Measurements from ENCODE around the gene MEGF8. TPM values are rescaled to one million over a fixed set of nuclear protein-coding genes. Genes with fewer than 3 reads are reported as not detected.

MEGF8 gene
- total RNA-seq, 1 donor from 2014 or later = 8.4 TPM

DNA sequence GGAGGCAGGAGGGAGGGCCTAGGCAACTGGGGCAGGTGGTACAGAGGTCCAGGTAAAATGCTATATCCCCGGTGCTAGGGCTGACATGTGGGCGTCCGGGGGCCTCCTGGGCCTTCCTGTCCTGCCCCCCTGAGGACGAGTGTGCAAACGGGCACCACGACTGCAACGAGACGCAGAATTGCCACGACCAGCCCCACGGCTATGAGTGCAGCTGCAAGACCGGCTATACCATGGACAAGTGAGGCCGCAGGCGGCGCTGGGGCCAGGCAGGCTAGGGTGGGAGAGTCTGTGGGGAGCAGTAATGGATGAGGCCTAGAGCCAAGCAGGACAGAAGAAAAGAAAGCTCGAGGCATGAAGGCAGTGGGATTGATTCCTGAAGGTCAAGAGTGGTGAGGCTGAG lies 43.3 kb downstream of the MEGF8 start:
- H3K4me3 Mint-ChIP-seq = no peak overlapping the region
- no peaks in the 10 kb centered on the region for H3K4me1 Mint-ChIP-seq
- no peak overlapping the region for H3K27ac Mint-ChIP-seq
- H3K9me3 Mint-ChIP-seq = peaks cover 2% of the 10 kb centered on the region
- intact Hi-C loops (cut with micrococcal nuclease) = no loop called here
- no peaks in the 10 kb centered on the region for H3K27me3 Mint-ChIP-seq
- peaks cover 1% of the 10 kb centered on the region for H3K36me3 Mint-ChIP-seq (ENCODE audit: low read depth)
- DNase-seq = no peak

DNA sequence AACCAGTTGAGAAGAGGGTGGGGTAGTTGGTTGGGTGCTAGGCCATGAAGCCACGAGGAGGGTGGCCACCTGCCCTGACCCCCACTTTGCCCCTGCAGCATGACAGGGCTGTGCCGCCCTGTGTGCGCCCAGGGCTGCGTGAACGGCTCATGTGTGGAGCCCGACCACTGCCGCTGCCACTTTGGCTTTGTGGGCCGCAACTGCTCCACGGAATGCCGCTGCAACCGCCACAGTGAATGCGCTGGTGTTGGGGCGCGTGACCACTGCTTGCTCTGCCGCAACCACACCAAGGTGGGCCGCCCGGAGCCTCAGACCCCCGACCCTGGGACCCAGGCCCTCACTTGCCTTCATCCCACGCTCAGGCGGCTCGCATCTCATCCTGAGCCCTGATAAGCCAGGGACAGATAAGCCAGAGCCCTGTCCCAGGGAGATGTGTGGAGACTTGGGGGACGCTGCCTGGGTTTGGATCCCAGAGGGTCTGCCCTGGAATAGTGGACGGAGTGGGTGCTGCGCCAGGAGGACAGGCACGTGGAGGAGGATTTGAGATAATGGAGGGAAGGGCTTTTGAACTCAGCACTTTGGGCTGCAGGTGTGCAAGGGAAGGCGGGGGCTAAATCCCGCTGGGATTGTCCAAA lies 44.1 kb downstream of the MEGF8 start:
- no peaks in the 10 kb centered on the region for H3K9me3 Mint-ChIP-seq
- H3K36me3 Mint-ChIP-seq (ENCODE audit: low read depth) = no peaks in the 10 kb centered on the region
- no peak for DNase-seq
- no peak overlapping the region for H3K27ac Mint-ChIP-seq
- H3K4me1 Mint-ChIP-seq = no peaks in the 10 kb centered on the region
- no peak overlapping the region for H3K4me3 Mint-ChIP-seq
- no peaks in the 10 kb centered on the region for H3K27me3 Mint-ChIP-seq
- intact Hi-C loops (cut with micrococcal nuclease) = no loop called here

DNA sequence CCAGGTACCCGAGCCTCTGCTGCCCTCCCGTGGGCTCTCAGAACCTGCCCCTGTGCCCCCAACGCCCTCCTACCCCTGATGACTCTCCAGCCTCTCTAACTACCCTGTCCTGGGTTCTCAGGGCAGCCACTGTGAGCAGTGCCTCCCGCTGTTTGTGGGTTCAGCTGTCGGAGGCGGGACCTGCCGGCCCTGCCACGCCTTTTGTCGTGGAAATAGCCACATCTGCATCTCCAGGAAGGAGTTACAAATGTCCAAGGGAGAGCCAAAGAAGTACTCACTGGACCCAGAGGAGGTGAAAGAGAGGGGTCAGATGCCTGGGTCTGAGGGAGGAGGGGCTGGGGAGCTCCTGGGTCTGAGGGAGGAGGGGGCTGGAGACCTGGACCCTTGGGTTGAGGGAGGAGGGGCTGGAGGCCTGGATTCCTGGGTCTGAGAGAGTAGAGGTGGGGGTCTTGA lies 44.7 kb downstream of the MEGF8 start:
- no peak overlapping the region for H3K4me3 Mint-ChIP-seq
- no peaks in the 10 kb centered on the region for H3K9me3 Mint-ChIP-seq
- intact Hi-C loops (cut with micrococcal nuclease) = no loop called here
- H3K27ac Mint-ChIP-seq = no peak overlapping the region
- no peaks in the 10 kb centered on the region for H3K36me3 Mint-ChIP-seq (ENCODE audit: low read depth)
- DNase-seq = no peak
- no peaks in the 10 kb centered on the region for H3K27me3 Mint-ChIP-seq
- H3K4me1 Mint-ChIP-seq = no peaks in the 10 kb centered on the region

DNA sequence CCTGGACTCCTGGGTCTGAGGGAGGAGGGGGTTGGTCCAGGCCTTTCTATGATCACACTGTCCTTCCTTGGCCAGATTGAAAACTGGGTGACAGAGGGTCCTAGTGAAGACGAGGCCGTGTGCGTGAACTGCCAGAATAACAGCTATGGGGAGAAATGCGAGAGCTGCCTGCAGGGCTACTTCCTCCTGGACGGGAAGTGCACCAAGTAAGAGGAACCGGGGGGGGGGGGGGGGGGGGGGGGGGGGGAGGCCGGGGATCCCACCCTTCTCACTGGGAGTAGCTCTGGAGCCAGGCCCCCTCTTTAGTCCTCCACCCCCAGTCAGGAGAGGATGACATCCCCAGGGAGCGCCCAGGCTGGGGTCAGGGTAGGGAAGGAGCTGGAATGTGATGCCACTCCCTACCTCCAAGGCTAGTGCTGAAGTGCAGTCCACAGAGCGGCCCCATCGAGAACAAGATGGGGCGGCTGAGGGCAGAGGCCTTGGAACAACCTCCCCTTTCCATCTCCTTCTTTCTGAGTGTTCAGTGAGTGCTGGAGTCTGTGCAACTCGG lies 45.3 kb downstream of the MEGF8 start:
- Mint-ChIP-seq H3K9me3 (no peaks in the 10 kb centered on the region), H3K4me1 (no peaks in the 10 kb centered on the region), H3K36me3 (ENCODE audit: low read depth) (no peaks in the 10 kb centered on the region), H3K27ac (no peak overlapping the region), H3K4me3 (no peak overlapping the region), H3K27me3 (no peaks in the 10 kb centered on the region)
- no peak for DNase-seq
- intact Hi-C loops (cut with micrococcal nuclease) = no loop called here

DNA sequence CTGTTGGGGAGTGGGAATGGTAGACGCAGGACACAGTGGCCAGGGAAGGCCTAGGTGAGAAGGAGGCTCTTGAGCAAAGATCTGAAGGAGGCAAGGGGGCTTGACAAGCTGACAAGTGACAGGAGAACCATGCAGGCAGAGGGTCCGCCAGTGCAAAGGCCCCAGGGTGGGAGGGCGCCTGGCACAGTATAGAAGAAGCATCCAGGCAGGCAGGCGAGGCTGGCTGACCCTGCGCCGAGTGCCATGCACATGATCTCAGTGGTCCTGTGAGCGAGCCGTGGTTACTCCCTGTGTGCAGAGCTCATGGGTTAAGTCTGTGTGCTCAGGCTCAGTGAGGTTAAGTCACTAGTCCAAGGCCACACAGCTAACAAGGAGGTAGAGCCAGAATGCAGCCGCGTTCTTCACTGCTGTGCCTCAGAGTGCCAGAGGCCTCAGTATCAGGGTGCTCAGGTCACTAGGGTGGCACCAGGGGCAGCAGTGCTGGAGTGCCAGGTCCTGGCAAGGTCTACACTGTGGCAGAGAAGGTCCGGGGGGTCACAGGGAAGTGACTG lies 49.5 kb downstream of the MEGF8 start:
- H3K9me3 Mint-ChIP-seq = no peaks in the 10 kb centered on the region
- no peak overlapping the region for H3K27ac Mint-ChIP-seq
- H3K27me3 Mint-ChIP-seq = no peaks in the 10 kb centered on the region
- no peaks in the 10 kb centered on the region for H3K36me3 Mint-ChIP-seq (ENCODE audit: low read depth)
- no peak overlapping the region for H3K4me3 Mint-ChIP-seq
- intact Hi-C loops (cut with micrococcal nuclease) = no loop called here
- no peak for DNase-seq
- H3K4me1 Mint-ChIP-seq = peaks cover 4% of the 10 kb centered on the region

DNA sequence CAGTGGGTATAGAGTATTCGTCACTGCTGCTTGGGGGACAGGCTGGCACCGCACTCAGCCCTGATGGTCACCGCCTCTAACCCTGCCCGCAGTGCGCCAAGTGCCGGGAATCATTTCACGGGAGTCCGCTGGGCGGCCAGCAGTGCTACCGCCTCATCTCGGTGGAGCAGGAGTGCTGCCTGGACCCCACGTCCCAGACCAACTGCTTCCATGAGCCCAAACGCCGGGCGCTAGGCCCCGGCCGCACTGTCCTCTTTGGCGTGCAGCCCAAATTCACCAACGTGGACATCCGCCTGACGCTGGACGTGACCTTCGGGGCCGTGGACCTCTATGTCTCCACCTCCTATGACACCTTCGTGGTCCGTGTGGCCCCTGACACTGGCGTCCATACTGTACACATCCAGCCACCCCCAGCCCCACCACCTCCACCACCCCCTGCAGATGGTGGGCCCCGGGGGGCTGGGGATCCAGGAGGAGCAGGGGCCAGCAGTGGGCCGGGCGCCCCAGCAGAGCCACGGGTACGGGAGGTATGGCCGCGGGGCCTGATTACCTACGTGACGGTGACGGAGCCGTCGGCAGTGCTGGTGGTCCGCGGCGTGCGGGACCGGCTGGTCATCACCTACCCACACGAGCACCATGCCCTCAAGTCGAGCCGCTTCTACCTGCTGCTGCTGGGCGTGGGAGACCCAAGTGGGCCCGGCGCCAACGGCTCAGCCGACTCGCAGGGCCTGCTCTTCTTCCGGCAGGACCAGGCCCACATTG lies 50.2 kb downstream of the MEGF8 start:
- Mint-ChIP-seq H3K4me3 (no peak overlapping the region), H3K9me3 (no peaks in the 10 kb centered on the region), H3K27ac (no peak overlapping the region), H3K36me3 (ENCODE audit: low read depth) (no peaks in the 10 kb centered on the region), H3K4me1 (peaks cover 4% of the 10 kb centered on the region), H3K27me3 (no peaks in the 10 kb centered on the region)
- intact Hi-C loops (cut with micrococcal nuclease) = no loop called here
- no peak for DNase-seq

DNA sequence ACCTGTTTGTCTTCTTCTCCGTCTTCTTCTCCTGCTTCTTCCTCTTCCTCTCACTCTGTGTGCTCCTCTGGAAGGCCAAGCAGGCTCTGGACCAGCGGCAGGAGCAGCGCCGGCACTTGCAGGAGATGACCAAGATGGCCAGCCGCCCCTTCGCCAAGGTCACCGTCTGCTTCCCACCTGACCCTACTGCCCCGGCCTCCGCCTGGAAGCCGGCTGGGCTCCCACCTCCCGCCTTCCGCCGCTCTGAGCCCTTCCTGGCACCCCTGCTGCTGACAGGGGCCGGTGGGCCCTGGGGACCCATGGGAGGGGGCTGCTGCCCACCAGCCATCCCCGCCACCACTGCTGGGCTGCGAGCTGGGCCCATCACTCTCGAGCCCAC lies 50.7 kb downstream of the MEGF8 start:
- H3K27me3 Mint-ChIP-seq = no peaks in the 10 kb centered on the region
- no peak for DNase-seq
- intact Hi-C loops (cut with micrococcal nuclease) = no loop called here
- H3K27ac Mint-ChIP-seq = no peak overlapping the region
- H3K4me3 Mint-ChIP-seq = no peak overlapping the region
- H3K4me1 Mint-ChIP-seq = peaks cover 4% of the 10 kb centered on the region
- no peaks in the 10 kb centered on the region for H3K9me3 Mint-ChIP-seq
- H3K36me3 Mint-ChIP-seq (ENCODE audit: low read depth) = no peaks in the 10 kb centered on the region

DNA sequence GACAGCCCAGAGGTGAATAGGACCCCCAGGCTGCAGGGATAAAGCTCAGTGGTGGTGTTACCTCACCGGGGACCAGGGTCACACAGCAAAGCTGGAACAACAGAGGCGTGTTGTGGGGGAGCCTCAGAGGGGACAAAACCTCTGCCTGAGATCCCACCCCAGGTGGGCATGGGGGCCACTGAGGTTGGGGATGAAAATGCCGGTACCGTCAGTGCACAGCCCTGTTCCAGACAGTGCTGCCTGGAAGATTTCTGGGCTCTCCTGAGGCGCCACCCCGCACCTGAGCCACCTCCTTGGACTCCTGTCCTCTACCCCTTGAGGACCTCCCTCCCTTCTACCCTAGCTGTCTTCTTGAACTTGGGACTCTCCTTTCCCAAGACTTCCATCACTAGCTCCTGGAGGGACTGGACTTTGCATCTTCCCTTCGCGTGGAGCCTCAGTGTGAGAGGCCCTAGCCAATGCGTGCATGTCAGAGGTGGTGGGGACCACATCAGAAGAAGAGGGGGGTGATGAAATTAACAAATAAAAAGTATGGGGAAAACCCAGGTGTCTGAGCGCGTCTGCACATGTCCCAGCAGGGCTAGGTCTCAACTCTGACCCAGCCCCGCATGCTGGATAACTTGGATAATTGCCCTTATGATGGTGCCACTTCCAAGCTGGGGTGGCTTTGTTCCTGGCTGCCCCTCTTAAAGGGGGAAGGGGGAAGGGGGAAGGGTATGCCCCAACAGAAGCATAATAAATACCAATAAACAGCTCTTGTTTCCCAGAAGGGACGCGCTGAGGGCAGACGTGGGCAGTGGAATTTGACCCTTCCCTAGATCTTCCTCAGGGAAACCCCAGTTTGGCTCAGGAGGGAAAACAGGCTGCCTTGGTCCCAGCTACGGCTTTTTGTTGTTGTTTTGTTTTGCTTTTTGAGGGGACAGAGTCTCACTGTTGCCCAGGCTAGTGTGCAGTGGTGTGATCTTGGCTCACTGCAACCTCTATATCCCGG lies 53.1 kb downstream of the MEGF8 start:
- no peak overlapping the region for H3K4me3 Mint-ChIP-seq
- peaks cover 4% of the 10 kb centered on the region for H3K4me1 Mint-ChIP-seq
- peaks cover 7% of the 10 kb centered on the region for H3K27me3 Mint-ChIP-seq
- no peak overlapping the region for H3K27ac Mint-ChIP-seq
- H3K36me3 Mint-ChIP-seq (ENCODE audit: low read depth) = no peaks in the 10 kb centered on the region
- no peaks in the 10 kb centered on the region for H3K9me3 Mint-ChIP-seq
- intact Hi-C loops (cut with micrococcal nuclease) = no loop called here
- DNase-seq = no peak

DNA sequence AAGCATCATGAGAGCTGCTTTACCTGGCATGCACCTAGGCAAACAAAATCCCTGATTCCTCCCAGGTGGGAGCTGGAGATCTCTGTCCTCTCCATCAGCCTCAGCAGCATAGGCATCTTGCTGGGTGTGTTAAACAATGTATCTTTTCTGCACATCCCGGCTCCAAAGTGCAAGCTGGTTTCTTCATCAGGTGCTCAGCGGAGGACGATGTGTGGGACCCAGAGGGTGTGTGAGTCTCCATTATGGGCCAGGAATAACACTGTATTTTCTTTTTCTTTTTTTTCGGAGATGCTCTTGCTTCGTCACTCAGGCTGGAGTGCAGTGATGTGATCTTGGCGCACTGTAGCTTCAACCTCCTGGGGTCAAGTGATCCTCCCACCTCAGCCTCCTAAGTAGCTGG lies 54.7 kb downstream of the MEGF8 start:
- Mint-ChIP-seq H3K4me3 (no peak overlapping the region), H3K27me3 (peaks cover 7% of the 10 kb centered on the region), H3K27ac (no peak overlapping the region), H3K4me1 (peaks cover 4% of the 10 kb centered on the region), H3K9me3 (no peaks in the 10 kb centered on the region), H3K36me3 (ENCODE audit: low read depth) (no peaks in the 10 kb centered on the region)
- no peak for DNase-seq
- intact Hi-C loops (cut with micrococcal nuclease) = no loop called here

DNA sequence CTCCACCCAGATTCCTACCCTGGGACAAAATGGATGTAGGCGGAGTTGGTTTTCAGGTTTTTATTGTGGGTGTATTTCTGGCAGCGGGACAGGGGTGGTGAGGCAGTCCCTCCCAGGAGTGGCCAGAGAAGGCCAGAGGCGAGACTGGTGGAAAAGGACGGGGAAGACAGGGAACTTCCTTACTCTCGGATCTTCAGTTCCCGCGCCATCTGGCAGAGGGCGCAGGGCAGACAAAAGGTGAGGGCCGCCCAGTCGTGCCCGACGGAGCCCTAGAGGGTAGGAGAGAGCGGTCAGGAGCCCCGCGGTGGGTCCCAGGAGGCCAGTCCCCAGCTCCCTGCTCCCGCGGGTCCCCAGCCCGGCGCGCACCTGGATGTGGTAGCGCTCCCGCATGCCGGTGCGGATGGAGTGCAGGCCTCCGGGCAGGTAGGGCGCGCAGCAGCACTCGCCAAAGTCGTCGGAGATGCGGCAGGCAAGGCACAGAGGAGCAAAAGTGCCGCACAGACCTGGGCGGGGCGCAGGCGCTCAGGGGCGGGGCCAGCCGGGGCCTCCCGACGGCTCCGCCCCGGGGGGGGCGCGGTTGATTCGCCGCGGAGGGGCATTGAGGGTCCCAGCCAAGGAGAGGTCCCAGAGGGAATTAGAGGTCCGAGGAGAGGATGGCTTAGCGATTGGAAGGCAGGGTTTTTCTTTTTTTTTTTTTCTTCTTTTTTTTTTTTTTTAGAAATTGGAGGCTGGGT lies 61.7 kb downstream of the MEGF8 start:
- H3K4me1 Mint-ChIP-seq = peaks cover 6% of the 10 kb centered on the region
- no peaks in the 10 kb centered on the region for H3K36me3 Mint-ChIP-seq (ENCODE audit: low read depth)
- peak overlapping the region; percentile 70 for H3K4me3 Mint-ChIP-seq
- DNase-seq = peak; percentile 92
- intact Hi-C loops (cut with micrococcal nuclease) = no loop called here
- H3K9me3 Mint-ChIP-seq = no peaks in the 10 kb centered on the region
- peaks cover 33% of the 10 kb centered on the region for H3K27me3 Mint-ChIP-seq
- H3K27ac Mint-ChIP-seq = no peak overlapping the region

DNA sequence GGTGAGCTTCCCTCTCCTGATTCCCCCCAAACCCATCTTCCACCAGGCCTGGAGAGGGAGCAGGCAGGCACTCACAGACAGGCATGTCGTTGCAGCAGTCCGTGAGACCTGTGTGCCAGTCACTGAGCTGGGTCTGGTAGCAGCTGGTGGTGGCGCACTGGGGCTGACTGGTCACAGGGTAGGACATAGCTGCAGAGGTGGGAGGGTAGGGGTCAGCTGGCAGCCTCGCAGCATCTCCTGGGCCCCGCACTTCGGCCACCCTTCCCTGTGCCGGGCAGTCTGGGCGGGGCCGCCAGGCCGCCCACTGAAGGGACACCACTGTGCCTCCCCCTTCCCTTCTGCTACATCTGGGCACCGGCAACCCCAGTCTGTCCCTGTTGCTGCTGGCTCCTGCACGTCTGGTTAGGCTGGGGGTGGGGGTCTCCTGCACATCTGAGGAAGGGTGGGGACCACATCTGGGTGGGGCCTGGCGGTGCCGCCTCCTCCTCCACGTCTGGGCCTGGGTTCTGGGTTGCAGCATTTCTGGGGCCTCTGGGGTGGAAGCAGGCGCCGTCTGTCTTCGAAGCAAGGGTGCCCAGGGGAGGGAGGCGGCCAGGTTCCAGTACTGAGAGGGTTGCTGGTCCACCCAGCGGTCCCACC lies 63.5 kb downstream of the MEGF8 start:
- peaks cover 30% of the 10 kb centered on the region for H3K27me3 Mint-ChIP-seq
- peaks cover 6% of the 10 kb centered on the region for H3K4me1 Mint-ChIP-seq
- no peaks in the 10 kb centered on the region for H3K36me3 Mint-ChIP-seq (ENCODE audit: low read depth)
- H3K4me3 Mint-ChIP-seq = no peak overlapping the region
- H3K9me3 Mint-ChIP-seq = no peaks in the 10 kb centered on the region
- DNase-seq = no peak
- no peak overlapping the region for H3K27ac Mint-ChIP-seq
- intact Hi-C loops (cut with micrococcal nuclease) = no loop called here

DNA sequence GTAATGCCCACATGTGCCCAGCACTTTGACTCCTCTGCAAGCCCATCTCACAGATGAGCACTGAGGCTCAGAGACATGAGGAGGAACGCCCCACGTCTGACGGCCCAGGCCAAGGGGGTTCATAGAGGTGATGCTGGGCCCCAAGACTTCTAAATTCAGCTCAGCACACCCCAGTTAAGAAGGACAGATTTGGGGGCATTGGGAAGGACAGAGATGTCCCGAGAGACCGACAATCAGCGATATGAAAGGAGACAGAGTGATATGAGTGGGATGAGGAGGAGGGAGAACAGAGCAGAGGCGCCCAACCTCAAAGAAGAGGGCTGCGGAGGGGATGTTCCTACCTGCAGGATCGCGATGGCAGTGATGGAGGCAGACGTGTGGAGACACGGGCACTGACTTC lies 64.5 kb downstream of the MEGF8 start, which contains the start of gene CNFN:
TSS of gene CNFN (minus strand) at position 399 of the 400 bp plus-strand sequence. CDS start 1,260 bp downstream, outside the sequence.
- no peak within 1 kb of the TSS for H3K27ac Mint-ChIP-seq
- H3K4me3 Mint-ChIP-seq = no peak within 1 kb of the TSS
- H3K27me3 Mint-ChIP-seq = peaks cover 30% of the 10 kb centered on the region
- DNase-seq = no peak
- intact Hi-C loops (cut with micrococcal nuclease) = no loop called here
- no peaks in the 10 kb centered on the region for H3K36me3 Mint-ChIP-seq (ENCODE audit: low read depth)
- H3K9me3 Mint-ChIP-seq = no peaks in the 10 kb centered on the region
- H3K4me1 Mint-ChIP-seq = peaks cover 6% of the 10 kb centered on the region
